ENCODE data around the gene UVRAG.

Gene UVRAG

GRCh38 chr11:76179147-76179546 is 364.1 kb downstream of the UVRAG start:
- DNase-seq: no peak

DNA sequence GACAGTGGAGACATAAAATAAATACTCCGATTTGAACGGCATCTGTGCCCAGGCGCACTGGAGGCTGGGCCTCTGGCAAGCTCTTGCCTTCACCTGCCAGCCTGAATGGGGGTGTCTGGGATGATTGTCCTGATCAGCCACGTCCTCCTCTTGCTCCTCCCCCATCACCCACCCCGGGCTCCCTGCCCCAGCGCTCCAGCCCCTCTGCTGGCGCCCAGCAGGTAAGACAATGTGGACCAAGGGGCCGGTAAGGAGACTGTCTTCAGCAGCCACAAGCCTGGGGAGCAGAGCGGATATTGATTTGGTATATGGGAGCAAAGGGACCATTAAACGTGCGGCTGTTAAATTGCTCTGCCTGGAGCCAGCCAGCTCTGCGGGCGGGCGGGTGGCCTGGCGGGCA is 366.4 kb downstream of the UVRAG start:
- DNase-seq: no peak

GRCh38 chr11:76184551-76184993 is 369.6 kb downstream of the UVRAG start:
- no peak for DNase-seq

- no peak for DNase-seq
Observed at GRCh38 chr11:76185511-76185910, 370.5 kb downstream of the UVRAG start.

- DNase-seq: peak; percentile 88
Observed at GRCh38 chr11:76185931-76186401, 371.0 kb downstream of the UVRAG start.

GRCh38 chr11:76186776-76187279 is 371.8 kb downstream of the UVRAG start:
- peak; percentile 30 for DNase-seq

DNA sequence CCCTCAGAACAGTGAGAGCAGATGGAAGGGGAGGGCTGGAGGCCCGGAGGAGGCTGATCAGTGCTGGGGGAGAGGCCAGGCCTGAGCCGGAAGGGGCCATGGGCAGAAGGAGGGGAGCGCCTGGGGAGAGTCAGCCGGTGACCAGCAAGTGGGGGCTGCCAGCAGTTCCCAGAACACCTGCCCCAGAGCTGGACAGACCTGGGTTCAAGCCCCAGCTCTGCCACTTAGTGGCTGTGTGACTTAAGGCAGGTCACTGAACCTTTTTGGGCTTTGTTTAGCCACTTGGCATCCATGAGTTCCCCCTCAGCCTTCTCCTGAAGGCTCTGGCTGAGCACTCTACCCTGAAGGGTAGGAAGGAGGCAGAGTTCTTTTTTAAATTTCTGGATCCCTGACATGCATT is 373.9 kb downstream of the UVRAG start:
- DNase-seq: no peak

DNA sequence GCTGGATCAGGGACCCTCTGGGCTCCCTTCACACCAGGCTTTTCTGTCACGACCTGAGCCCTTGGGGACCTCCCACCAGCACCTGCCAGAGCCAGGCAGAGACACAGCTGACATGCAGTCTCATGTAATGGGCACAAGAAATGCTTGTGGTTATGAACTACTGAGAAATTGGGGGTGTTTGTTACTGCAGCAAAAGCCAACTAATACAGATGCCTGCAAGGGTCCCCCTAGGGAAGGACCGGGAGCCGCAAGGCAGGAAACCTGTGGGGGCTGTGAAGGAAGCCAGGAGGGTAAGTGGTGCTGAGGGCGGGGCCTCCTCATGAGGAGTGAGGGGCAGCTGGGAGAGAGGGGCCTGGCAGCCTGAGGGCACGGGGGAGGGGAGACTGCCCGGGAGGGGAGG is 374.7 kb downstream of the UVRAG start:
- no peak for DNase-seq

GRCh38 chr11:76190376-76190775 is 375.4 kb downstream of the UVRAG start:
- DNase-seq: no peak
